GM12878 (cell line): ENCODE data around the gene PCLO. TPM values are rescaled to one million over a fixed set of nuclear protein-coding genes. Genes with fewer than 3 reads are reported as not detected.

Experiments
- ATAC-seq: fragments of 200-7000 bp; cut with Tn5 transposase; 3 replicates; pipeline ENCODE4 v1.9.1; 2020; ENCODE audit warnings: mild to moderate bottlenecking, moderate library complexity
- BruUV-seq: library from RNA; stranded (reverse); fragments of 400-500 nt; replicated peaks from 2 replicates; lab custom pipeline; 2021; lab: Mats Ljungman, UMichigan
- CTCF ChIA-PET: fragments of 300-600 bp; sonication (Branson Sonifier 250); formaldehyde crosslinking; extraction: SDS; loops from one replicate; lab custom pipeline; 2021; ENCODE audit warnings: inconsistent platforms; lab: Yijun Ruan, JAX
- POLR2A ChIA-PET: fragments of 350-600 bp; formaldehyde crosslinking; extraction: SDS; loops from one replicate; lab custom pipeline; 2021; ENCODE audit warnings: inconsistent platforms; lab: Charles Lee
- RAD21 ChIA-PET: fragments of 300-600 bp; sonication (Branson Sonifier 250); formaldehyde crosslinking; loops from one replicate; lab custom pipeline; 2023; ENCODE audit warnings: antibody characterized with exemption; ENCODE audit not compliant: unreplicated experiment; lab: Charles Lee
- SMC1A ChIA-PET: fragments of 300-600 bp; sonication (Branson Sonifier 250); formaldehyde crosslinking; loops from one replicate; lab custom pipeline; 2023; ENCODE audit not compliant: unreplicated experiment, uncharacterized antibody; lab: Charles Lee
- DNase-seq: peaks from one replicate; pipeline ENCODE4 v3.0.0-alpha.2; 2011; ENCODE audit warnings: low read depth, low spot score
- FAIRE-seq: peaks from 3 replicates; lab custom pipeline; 2011; peaks lifted over from hg19 to GRCh38; lab: Jason Lieb, UNC
- H2AFZ ChIP-seq: 2 replicates; pipeline ENCODE4 v1.6.0; 2011; ENCODE audit warnings: low read depth, low read length, control low read depth; ENCODE audit not compliant: control insufficient read depth
- H3K27ac ChIP-seq: 2 replicates; pipeline ENCODE4 v1.5.1; 2011; ENCODE audit warnings: control low read depth; ENCODE audit not compliant: control insufficient read depth, insufficient read depth
- H3K27me3 ChIP-seq, 2 experiments: replicated peaks in 1 of 2; 2 replicates each; pipeline versions ENCODE4 v1.6.0 to v1.6.1; 2011; ENCODE audit warnings: low read length in 1 of 2; ENCODE audit not compliant: control insufficient read depth in 2 of 2, insufficient read depth in 2 of 2
- H3K36me3 ChIP-seq, 2 experiments: 2 replicates each; pipeline ENCODE4 v1.5.1; 2011; ENCODE audit warnings: low read length in 1 of 2; ENCODE audit not compliant: control insufficient read depth in 2 of 2, insufficient read depth in 2 of 2
- H3K4me1 ChIP-seq: 2 replicates; pipeline ENCODE4 v1.6.1; 2011; ENCODE audit warnings: mild to moderate bottlenecking, low read length, moderate library complexity, mixed read lengths; ENCODE audit not compliant: control insufficient read depth, insufficient read depth
- H3K4me2 ChIP-seq: 2 replicates; pipeline ENCODE4 v1.6.0; 2011; ENCODE audit warnings: control low read depth; ENCODE audit not compliant: control insufficient read depth, insufficient read depth
- H3K4me3 ChIP-seq: fragments of 200-600 bp; sonication (generic); 2 replicates; pipeline ENCODE4 v1.5.1; 2016
- H3K79me2 ChIP-seq: 2 replicates; pipeline ENCODE4 v1.6.0; 2011; ENCODE audit warnings: low read length; ENCODE audit not compliant: control insufficient read depth, insufficient read depth
- H3K9ac ChIP-seq: 2 replicates; pipeline ENCODE4 v1.8.0; 2011; ENCODE audit warnings: low read length, control low read depth, mixed read lengths; ENCODE audit not compliant: control insufficient read depth, insufficient read depth
- H3K9me3 ChIP-seq: replicated peaks from 3 replicates; pipeline ENCODE4 v1.5.1; 2011; ENCODE audit warnings: mild to moderate bottlenecking, low read length; ENCODE audit not compliant: control insufficient read depth, insufficient read depth
- H4K20me1 ChIP-seq: 2 replicates; pipeline ENCODE4 v1.6.0; 2011; ENCODE audit not compliant: control insufficient read depth, insufficient read depth
- CBFB ChIP-seq: IDR thresholded peaks from 2 replicates; pipeline ENCODE4 v1.6.1; 2016; ENCODE audit warnings: antibody characterized with exemption, low read depth
- CHD1 ChIP-seq: IDR thresholded peaks from 2 replicates; pipeline ENCODE4 v1.6.1; 2012; ENCODE audit warnings: low read depth, low read length, improper control_type of control experiment
- CHD4 ChIP-seq: fragments of 200-600 bp; sonication (generic); IDR thresholded peaks from 2 replicates; pipeline ENCODE4 v1.6.1; 2016; ENCODE audit warnings: mild to moderate bottlenecking
- HDAC2 ChIP-seq: fragments of 200-600 bp; sonication (generic); IDR thresholded peaks from 2 replicates; pipeline ENCODE4 v1.6.1; 2017
- NR2C1 ChIP-seq: fragments of 450-650 bp; IDR thresholded peaks from 2 replicates; pipeline ENCODE4 v1.6.1; 2017; ENCODE audit warnings: antibody characterized with exemption, mild to moderate bottlenecking, moderate library complexity
- RAD21 ChIP-seq: IDR thresholded peaks from 2 replicates; pipeline ENCODE4 v1.6.1; 2011; ENCODE audit warnings: mild to moderate bottlenecking, low read depth, low read length, moderate library complexity; ENCODE audit not compliant: insufficient read depth
- RCOR1 ChIP-seq: conservative IDR thresholded peaks from 2 replicates; pipeline ENCODE4 v1.6.1; 2012; ENCODE audit warnings: low read depth, low read length, improper control_type of control experiment
- SIX5 ChIP-seq: IDR thresholded peaks from 2 replicates; pipeline ENCODE4 v1.6.1; 2011; ENCODE audit warnings: mild to moderate bottlenecking, low read depth, low read length, moderate library complexity; ENCODE audit not compliant: severe bottlenecking
- YY1 ChIP-seq: IDR thresholded peaks from 2 replicates; pipeline ENCODE4 v1.6.1; 2011; ENCODE audit warnings: low read depth, mild to moderate bottlenecking, low read length
- WGBS: methylation state at CpG from one replicate; pipeline ENCODE4 v1.1.6; 2016; ENCODE audit warnings: low lambda C conversion rate; ENCODE audit not compliant: insufficient replicate concordance, insufficient coverage; ENCODE audit errors: missing lambda C conversion rate; 5-methylcytosine and 5-hydroxymethylcytosine counted together
- in situ Hi-C: fragments of 300-500 bp; cut with MboI; formaldehyde crosslinking; loops from 9 replicates; pipeline ENCODE4 v1.14.3; 2018; ENCODE audit warnings: mixed read lengths
- intact Hi-C: fragments of 100-400 bp; cut with micrococcal nuclease; formaldehyde crosslinking; loops from one replicate; pipeline ENCODE4 v1.14.2; 2022; ENCODE audit not compliant: unreplicated experiment
- polyA plus RNA-seq, 11 experiments: library from polyadenylated mRNA; depleted of rRNA in 4 of 11; unstranded in 6 of 11; stranded (reverse) in 5 of 11; fragments of >200 nt; fragmentation: Nextera tagmentation in 4 of 11; fragmentation: Illumina TruSeq in 1 of 11; extraction: Ambion mirVana in 4 of 11; extraction: Trizol in 1 of 11; gene quantifications; 1 replicate in 1 of 11; 2 replicates in 10 of 11; pipeline versions ENCODE4 v1.2.1 to v1.2.3, GENCODE V29; 2011 to 2016; ENCODE audit warnings: inconsistent platforms in 2 of 11, missing spikeins in 2 of 11, low read depth in 1 of 11
- total RNA-seq, 4 experiments: library from RNA; depleted of rRNA in 3 of 4; stranded (reverse); fragments of >200 nt in 3 of 4; fragmentation: Illumina TruSeq in 1 of 4; extraction: Trizol in 1 of 4; gene quantifications; 2 replicates each; pipeline versions ENCODE4 v1.2.1 to v1.2.3, GENCODE V29; 2013 to 2021
- TF ChIP-seq, protein P1 (sequence below): fragments of 450-650 bp; IDR thresholded peaks from 2 replicates; pipeline ENCODE4 v1.6.1; 2014; ENCODE audit warnings: mild to moderate bottlenecking

Gene PCLO
- total and polyA plus RNA-seq, 10 of the 15 experiments (the other 5 are each of a cell fraction or from before 2014, with no cell fraction given) = 0.01 to 0.08 (median 0.03) TPM; not detected in 6

DNA sequence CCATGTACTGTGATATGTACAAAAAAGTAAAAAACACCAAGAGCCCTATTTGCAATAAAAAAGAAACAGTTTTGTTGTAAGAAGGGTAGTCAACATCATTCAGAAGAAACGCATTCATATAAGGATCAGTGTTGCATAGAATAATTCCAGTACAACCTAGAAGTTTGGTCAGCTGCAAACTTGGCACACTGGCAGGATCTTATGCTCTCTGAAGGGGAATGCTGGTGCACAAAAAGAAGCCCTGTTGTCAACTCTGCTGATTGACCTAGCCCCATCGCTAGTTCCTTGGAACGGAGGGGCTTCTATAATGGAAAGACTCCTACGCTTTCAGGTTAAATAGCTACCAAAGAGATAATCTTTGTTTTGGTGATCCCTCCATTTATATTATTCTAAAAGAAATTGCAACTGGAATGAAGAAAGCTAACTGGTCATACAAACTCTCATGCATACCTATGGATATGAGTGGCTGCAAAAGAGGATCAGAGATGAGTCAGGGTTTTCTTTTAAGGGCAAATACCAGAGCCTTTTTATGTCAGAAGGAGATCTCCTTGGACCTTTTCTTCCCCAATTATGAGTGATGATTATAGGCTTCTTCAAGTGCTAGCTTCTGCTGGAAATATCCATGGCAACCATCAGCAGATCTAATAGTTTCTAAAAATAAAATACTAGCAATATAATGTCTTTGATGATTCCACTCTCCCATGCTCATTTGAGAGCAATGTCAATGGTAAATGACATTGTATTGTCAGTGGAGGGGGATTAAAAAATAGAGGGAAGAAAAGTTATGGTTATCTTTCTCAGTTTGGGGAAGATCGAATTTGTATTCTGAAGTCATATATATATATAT, 406.8 kb downstream of the PCLO start:
- no peak overlapping the region for H3K4me2 ChIP-seq
- no peaks in the 10 kb centered on the region for H4K20me1 ChIP-seq
- H3K4me1 ChIP-seq = no peaks in the 10 kb centered on the region
- WGBS = 66% methylated on average over 5 of the region's 5 CpGs
- no peak overlapping the region for H3K9ac ChIP-seq
- ChIA-PET RAD21 (no interaction called here), SMC1A (interaction anchor here (1.4 kb wide), 1 partner anchor 9 kb away, joined by 4 read pairs; no protein-coding TSS in a partner anchor), CTCF (interaction anchor here (0.6 kb wide), 1 partner anchor 928 kb away, joined by 3 read pairs; no protein-coding TSS in a partner anchor), POLR2A (no interaction called here)
- no TSS peak for BruUV-seq
- in situ Hi-C loops = no loop called here
- H3K9me3 ChIP-seq = no peaks in the 10 kb centered on the region
- FAIRE-seq = no peak
- H3K27me3 ChIP-seq = no peaks in the 10 kb centered on the region
- no peak for TF ChIP-seq HDAC2
- no peak for TF ChIP-seq YY1
- TF ChIP-seq RAD21 = no peak
- TF ChIP-seq NR2C1 = no peak
- TF ChIP-seq CBFB = no peak
- no peak for TF ChIP-seq CHD4
- TF ChIP-seq SIX5 = no peak
- ATAC-seq = no peak
- no peak overlapping the region for H3K27ac ChIP-seq
- DNase-seq = no peak
- no peaks in the 10 kb centered on the region for H3K79me2 ChIP-seq
- H3K36me3 ChIP-seq = no peaks in the 10 kb centered on the region
- no peak overlapping the region for H2AFZ ChIP-seq
- intact Hi-C loops = no loop called here
- H3K4me3 ChIP-seq = no peak overlapping the region

DNA sequence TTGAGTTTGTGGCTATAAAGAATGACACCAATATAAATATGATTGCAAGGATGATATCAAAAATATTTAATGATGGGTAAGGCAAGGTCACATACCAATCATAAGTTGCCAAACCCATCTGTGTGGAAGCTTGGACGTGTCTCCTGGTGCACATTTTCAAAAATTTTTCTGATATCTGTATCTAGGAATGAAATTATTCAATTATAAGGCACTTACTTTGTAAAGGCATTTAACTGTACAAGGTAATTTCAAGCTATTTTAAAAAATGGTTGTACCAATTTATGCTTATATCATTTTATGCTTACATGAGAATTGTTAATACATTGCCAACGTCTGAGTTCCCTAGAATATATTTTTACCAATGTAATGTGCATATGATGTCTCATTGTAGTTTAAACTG, 412.7 kb downstream of the PCLO start:
- CTCF ChIA-PET = interaction anchor here (1.0 kb wide), 1 partner anchor 73 kb away, joined by 3 read pairs; no protein-coding TSS in a partner anchor
- TF ChIP-seq CHD1 (no peak), RCOR1 (no peak)
- TF ChIP-seq, protein P1, sequence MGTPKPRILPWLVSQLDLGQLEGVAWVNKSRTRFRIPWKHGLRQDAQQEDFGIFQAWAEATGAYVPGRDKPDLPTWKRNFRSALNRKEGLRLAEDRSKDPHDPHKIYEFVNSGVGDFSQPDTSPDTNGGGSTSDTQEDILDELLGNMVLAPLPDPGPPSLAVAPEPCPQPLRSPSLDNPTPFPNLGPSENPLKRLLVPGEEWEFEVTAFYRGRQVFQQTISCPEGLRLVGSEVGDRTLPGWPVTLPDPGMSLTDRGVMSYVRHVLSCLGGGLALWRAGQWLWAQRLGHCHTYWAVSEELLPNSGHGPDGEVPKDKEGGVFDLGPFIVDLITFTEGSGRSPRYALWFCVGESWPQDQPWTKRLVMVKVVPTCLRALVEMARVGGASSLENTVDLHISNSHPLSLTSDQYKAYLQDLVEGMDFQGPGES = no peak
- RAD21 ChIA-PET = no interaction called here
- 0% methylated on average over 2 of the region's 2 CpGs for WGBS
- H4K20me1 ChIP-seq = no peaks in the 10 kb centered on the region
- no TSS peak for BruUV-seq
- no peak overlapping the region for H2AFZ ChIP-seq
- H3K36me3 ChIP-seq = no peaks in the 10 kb centered on the region
- intact Hi-C loops (no loop called here), in situ Hi-C loops (no loop called here)
- H3K27ac ChIP-seq = no peak overlapping the region
- ATAC-seq (no peak), FAIRE-seq (no peak), DNase-seq (no peak)
- no peak overlapping the region for H3K4me3 ChIP-seq
- H3K27me3 ChIP-seq = no peaks in the 10 kb centered on the region
- no peak overlapping the region for H3K9ac ChIP-seq
- no peaks in the 10 kb centered on the region for H3K4me1 ChIP-seq
- no peaks in the 10 kb centered on the region for H3K9me3 ChIP-seq
- no peak overlapping the region for H3K4me2 ChIP-seq
- POLR2A ChIA-PET = interaction anchor here (0.6 kb wide), 1 partner anchor 108 kb away, joined by 3 read pairs; no protein-coding TSS in a partner anchor
- no peaks in the 10 kb centered on the region for H3K79me2 ChIP-seq
- SMC1A ChIA-PET = interaction anchor here (1.0 kb wide), 1 partner anchor 1280 kb away, joined by 3 read pairs; no protein-coding TSS in a partner anchor
